ENCODE results near the gene PDCD1. TPM values are rescaled to one million over a fixed set of nuclear protein-coding genes. Genes with fewer than 3 reads are reported as not detected.
A peak's percentile ranks its signal among the peaks of the same experiment; 100 is the strongest.

PDCD1 gene
- total RNA-seq, 1 donor from 2014 or later = 2.0 TPM

DNA sequence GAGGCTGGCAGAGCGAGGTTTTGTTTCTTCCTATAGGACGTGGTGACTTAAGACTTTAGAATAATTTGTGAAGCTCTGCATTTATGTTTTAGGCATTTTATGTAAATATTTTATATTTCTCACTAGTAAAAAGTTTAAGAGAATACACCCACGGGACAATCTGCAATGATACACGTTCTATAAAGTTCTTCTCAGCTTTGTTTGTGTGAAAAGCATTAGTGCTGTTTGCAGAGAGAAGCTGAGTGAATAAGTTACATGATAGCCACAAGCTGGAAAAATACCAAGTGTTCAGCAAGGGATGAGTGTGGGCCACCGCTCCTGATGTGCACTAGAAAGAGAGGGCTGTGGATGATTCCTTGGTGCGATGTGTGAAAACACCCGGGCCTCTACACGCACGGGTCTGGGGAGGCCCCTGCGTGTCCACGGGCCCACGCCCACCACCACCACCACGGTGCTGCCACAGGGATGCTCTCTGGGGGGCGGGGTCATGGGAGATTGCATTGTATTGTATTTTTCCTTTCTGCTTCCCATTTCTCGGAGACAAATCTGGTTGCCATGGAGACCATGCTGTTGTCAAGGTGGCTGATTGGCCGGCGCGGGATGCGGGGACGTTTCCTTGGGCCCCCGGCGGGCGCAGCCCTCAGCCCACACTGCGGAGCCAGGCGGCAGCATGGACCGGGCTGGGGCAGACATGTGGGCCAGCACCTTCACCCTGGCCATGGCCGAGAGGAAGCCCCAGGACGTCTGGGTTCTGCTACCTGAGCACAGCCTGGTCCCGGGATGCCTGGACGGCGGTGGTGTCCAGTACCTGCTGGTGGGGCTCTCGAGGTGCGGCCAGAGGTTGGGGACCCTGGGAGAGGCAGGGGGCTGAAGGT is 10.6 kb upstream of the PDCD1 start, which contains the start of gene RTP5:
RTP5 (plus strand) TSS at position 643 of the 875 bp plus-strand sequence; CDS start at position 671, 28 bp downstream.
- intact Hi-C loops (cut with DNase I) = no loop called here
- ATAC-seq (ENCODE audit: poor library complexity) (no peak), DNase-seq (no peak)

GRCh38 chr2:241868661-241869081 is 10.0 kb upstream of the PDCD1 start:
- DNase-seq = no peak

GRCh38 chr2:241867776-241868420 is 9.2 kb upstream of the PDCD1 start:
- peak; percentile 36 for DNase-seq
- no peak for ATAC-seq (ENCODE audit: poor library complexity)
- intact Hi-C loops (cut with DNase I) = no loop called here

More at GRCh38 chr2:241868661-241869081, 10.0 kb upstream of the PDCD1 start:
- no peak for ATAC-seq (ENCODE audit: poor library complexity)
- intact Hi-C loops (cut with DNase I) = no loop called here

DNA sequence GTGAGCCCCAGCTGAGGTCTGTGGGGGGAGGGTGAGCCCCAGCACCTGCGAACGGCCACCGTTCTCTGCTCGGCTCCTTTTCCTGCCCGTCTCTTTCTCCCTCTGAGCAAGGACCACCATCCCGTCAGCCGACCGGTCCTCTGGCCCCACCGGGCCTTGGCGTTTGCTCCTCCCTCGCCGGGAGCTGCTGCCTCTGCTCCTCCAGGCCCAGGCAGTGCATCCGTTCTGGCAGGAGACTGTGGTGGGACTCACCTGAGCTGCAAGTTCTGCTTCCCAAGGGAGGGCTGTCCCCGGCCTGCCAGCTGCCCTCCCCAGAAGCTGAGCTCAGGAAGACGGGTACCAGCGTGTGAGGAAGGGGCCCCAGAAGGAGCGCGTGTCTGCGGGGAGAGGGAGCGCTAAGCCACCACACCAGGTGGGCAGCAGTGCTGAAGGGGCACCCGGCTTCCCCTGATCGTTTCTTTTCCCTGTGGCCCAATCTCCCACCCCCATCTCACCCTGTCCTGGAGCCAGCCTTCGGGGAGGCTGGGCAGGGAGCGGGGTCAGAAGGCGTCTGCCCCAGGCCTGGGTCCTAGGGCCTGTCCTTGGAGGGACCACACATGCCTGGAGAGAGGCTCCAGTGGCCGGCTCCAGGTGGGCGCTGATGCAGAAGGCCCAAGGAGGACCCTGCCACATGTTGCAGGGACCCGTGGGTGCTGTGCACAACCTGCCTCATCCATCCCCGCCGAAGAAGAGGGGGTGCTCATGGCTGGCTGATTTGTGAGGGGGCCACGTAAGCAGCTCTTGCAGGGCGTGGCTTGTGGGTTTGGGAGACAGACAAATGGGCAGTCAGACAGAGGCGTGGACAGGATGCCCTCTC is 8.3 kb upstream of the PDCD1 start:
- peak; percentile 32 for DNase-seq
- intact Hi-C loops (cut with DNase I) = no loop called here
- ATAC-seq (ENCODE audit: poor library complexity) = no peak

DNA sequence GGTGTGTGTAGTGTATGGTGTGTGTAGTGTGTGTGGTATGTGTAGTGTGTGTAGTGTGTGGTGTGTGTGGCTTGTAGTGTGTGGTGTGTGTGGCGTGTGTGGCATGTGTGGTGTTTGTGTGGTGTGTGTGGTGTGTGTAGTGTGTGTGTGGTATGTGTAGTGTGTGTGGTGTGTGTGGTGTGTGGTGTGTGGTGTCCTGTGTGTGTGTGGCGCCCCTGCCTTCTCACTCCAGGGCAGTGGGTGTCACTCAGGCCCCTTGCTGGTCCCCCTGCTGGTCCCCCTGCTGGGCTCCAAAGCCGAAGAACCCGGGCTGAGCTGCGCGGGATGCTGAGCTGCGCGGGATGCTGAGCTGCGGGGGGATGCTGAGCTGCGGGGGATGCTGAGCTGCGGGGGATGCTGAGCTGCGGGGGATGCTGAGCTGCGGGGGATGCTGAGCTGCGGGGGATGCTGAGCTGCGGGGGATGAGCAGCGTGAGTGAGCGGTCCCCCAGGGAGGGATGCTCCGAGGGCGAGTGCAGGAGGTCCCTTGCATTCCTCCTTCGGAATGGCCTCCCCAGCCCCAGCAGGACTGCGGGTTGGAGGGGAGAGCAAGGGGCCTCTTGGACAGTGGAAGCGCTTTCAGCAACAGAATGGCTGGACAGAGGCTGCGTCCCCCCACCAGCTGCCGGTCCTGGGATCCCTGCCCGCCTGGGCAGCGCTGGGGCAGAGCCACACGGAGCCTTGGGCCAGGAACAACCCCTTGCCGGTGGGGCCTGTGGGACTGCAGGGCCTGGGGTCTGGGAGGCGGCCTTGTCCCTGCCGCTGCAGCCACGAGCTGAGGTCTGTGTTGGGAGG is 7.5 kb upstream of the PDCD1 start:
- ATAC-seq (ENCODE audit: poor library complexity) (no peak), DNase-seq (peak; percentile 30)
- intact Hi-C loops (cut with DNase I) = no loop called here

DNA sequence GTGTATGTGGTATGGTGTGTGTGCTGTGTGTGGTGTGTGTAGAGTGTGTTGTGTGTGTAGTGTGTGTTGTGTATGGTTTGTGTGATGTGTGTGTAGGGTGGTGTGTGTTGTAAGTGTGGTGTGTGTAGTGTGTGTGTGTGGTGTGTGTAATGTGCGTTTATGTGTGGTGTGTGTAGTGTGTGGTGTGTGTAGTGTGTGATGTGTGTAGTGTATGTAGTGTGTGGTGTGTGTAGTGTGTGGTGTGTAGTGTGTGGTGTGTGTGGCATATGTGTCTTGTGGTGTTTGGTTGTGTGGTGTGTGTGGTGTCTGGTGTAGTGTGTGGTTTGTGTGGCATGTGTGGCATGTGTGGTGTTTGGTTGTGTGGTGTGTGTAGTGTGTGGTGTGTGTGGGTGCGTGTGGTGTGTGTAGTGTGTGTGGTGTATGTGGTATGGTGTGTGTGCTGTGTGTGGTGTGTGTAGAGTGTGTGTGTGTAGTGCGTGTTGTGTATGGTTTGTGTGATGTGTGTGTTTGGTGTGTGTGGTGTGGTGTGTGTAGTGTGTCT is 6.8 kb upstream of the PDCD1 start:
- ATAC-seq (ENCODE audit: poor library complexity) (no peak), DNase-seq (no peak)
- intact Hi-C loops (cut with DNase I) = no loop called here

- DNase-seq (no peak), ATAC-seq (ENCODE audit: poor library complexity) (no peak)
- intact Hi-C loops (cut with DNase I) = no loop called here
These were observed 6.1 kb upstream of the PDCD1 start for GRCh38 chr2:241864850-241865213.

DNA sequence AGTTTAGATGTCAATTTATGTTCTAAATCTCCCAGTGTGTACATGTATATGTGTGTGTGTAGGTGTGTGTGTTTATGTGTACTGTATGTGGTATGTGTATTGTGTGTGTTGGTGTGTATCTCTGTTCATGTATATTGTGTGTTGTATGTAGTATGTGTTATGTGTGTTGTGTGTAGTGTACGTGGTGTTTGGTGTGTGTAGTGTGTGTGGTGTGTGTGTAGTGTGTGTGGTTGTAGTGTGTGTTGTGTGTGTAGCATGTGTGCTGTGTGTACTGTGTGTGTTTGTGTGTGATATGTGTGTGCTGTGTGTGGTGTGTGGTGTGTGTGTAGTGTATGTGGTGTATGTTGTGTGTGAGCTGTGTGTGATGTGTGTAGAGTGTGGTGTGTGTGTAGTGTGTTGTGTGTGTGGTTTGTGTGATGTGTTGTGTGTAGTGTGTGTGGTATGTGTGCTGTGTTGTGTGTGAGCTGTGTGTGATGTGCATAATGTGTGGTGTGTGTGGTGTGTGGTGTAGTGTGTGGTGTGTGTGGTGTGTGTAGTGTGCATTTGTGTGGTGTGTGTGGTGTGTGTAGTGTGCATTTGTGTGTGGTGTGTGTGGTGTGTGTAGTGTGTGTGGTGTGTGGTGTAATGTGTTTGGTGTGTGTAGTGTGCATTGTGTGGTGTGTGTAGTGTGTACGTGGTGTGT is 5.6 kb upstream of the PDCD1 start:
- ATAC-seq (ENCODE audit: poor library complexity) (no peak), DNase-seq (no peak)
- intact Hi-C loops (cut with DNase I) = no loop called here

GRCh38 chr2:241863536-241863954 is 4.9 kb upstream of the PDCD1 start:
- DNase-seq = peak; percentile 52
- intact Hi-C loops (cut with DNase I) = no loop called here
- no peak for ATAC-seq (ENCODE audit: poor library complexity)

GRCh38 chr2:241862775-241863535 is 4.3 kb upstream of the PDCD1 start:
- DNase-seq = no peak
- no peak for ATAC-seq (ENCODE audit: poor library complexity)
- intact Hi-C loops (cut with DNase I) = no loop called here

- intact Hi-C loops (cut with DNase I) = no loop called here
- DNase-seq (no peak), ATAC-seq (ENCODE audit: poor library complexity) (no peak)
These were observed 3.4 kb upstream of the PDCD1 start for GRCh38 chr2:241862093-241862492.

DNA sequence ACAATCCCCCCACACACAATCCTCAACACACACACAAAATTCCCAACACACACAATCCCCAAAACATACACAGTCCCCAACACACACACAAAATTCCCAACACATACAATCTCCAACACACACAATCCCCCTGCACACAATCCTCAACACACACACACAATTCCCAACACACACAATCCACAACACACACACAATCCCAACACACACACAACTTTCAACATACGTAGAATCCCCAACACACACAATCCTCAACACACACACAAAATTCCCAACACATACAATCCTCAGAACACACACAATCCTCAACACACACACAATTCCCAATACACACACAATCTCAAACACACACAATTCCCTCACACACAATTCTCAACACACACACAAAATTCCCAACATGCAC is 2.6 kb upstream of the PDCD1 start:
- no peak for DNase-seq
- no peak for ATAC-seq (ENCODE audit: poor library complexity)
- intact Hi-C loops (cut with DNase I) = no loop called here

DNA sequence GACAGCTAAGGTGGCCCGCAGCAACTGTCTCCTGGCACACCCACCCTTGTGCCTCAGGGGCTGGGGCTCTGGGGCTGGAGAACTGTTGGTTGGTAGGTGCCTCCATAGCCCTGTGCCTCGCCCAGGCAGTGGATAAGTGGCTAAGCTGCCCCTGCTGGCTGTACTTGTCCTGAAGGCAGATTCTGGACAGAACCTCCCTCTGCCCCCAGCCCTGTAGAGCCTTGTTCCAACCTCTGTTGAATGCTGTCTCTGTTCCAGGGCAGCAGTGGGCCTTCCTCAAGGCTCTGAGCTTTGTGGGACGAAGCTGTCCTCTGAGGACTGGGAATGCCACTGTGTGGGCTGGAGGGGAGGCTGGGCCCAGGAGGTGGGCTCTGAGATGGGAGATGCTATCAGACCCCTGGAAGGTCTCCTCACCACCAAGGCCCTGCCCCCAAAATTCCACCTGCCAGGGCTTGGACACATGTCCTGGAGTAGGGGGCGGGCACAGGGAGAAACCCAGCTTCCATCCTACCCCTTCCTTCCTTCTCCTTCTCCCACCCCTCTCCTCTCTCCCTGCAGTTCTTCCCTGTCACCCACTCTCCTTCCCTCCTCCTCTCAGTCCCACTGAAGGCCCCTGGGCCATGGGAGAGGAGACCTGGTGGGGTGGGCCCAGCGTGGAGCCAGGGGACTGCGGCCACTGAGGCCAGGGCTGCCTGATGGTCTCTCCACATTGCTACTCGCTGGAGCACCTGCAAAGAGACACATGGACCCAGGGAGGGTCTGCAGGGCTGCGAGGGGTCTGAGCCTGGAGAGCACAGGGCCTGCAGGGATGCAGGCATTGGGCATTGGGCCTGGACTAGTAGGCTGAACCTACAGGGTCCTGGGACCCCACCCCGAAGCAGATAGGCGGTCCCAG is 1.7 kb upstream of the PDCD1 start:
- ATAC-seq (ENCODE audit: poor library complexity) = peak; percentile 61
- peak; percentile 56 for DNase-seq
- intact Hi-C loops (cut with DNase I) = no loop called here

DNA sequence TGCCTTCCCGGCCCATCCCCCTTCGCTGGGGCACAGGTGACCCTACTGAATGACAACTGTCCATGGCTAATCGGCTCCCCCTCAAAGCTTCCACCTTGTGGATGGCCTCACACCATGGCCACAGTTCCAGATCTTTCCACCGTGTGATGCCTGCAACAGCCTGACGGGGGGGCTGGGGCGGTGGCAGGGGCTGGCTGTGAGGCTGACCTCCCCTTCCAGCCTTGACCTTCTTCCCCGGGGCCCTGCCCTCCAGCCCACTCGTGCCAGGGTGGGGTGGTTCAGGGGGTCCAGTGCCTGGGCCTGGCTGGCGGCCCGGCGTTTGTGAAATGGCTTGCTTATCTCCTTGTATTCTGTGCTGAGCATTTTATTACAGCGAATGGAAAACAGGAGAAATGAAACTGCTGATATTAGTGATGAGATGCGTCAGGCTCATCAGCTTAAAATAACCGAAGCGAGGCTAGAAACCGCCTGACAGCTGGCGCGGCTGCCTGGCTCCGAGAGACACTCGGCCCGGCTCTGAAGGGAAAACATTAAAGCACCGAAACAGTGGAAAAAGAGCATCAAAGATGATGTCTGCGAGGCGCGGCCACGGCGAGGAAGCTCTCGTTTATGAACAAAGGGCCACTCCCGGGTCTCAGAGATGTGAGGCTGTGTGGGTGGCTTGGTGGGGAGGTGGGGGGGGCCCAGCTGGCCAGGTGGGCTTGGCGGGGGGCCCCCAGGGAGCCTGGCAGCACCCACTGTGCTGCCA is 916 bp upstream of the PDCD1 start:
- ATAC-seq (ENCODE audit: poor library complexity) (peak; percentile 72), DNase-seq (peak; percentile 77)
- intact Hi-C loops (cut with DNase I) = no loop called here

DNA sequence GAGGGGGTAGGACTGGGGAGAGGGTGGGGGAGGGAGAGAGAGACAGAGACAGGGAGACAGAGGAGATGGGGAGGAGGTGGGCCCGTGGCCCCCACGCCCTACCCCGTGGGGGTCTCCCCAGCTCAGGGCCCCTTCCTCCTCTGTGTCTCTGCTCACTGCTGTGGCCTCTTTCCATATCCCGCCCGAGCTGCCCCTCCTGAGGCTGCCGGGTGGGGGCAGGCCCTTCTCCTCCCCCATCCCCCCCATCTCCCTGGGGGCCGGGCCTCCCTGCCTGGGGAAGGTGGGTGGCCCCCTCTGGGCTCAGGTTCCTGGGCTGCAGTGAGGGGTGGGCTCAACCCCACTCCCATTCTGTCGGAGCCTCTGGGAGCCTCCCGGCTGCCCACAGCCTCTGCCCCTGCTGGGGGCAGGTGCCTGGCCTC is 332 bp upstream of the PDCD1 start:
- DNase-seq = no peak
- intact Hi-C loops (cut with DNase I) = no loop called here
- no peak for ATAC-seq (ENCODE audit: poor library complexity)
